GM12873 (cell line): Measurements from ENCODE around the gene CERS6.

Experiments used
- CTCF ChIP-seq: IDR thresholded peaks from 2 replicates; pipeline ENCODE4 v1.5.1; 2012; ENCODE audit warnings: low read depth, mild to moderate bottlenecking, moderate library complexity, low read length, control low read depth; ENCODE audit not compliant: insufficient read depth; ENCODE audit errors: missing control alignments

The CERS6 gene

GRCh38 chr2:168560817-168561499 lies 104.9 kb downstream of the CERS6 start:
- TF ChIP-seq CTCF, result no peak

GRCh38 chr2:168561991-168562390 lies 105.9 kb downstream of the CERS6 start:
- no peak for TF ChIP-seq CTCF

GRCh38 chr2:168562971-168563370 lies 106.9 kb downstream of the CERS6 start:
- TF ChIP-seq CTCF, result no peak

GRCh38 chr2:168564641-168565040 lies 108.6 kb downstream of the CERS6 start:
- TF ChIP-seq CTCF, result no peak

GRCh38 chr2:168565112-168565511 lies 109.0 kb downstream of the CERS6 start:
- TF ChIP-seq CTCF, result no peak

GRCh38 chr2:168565512-168565911 lies 109.4 kb downstream of the CERS6 start:
- no peak for TF ChIP-seq CTCF

GRCh38 chr2:168566974-168567665 lies 111.0 kb downstream of the CERS6 start:
- TF ChIP-seq CTCF, result no peak
